Naive thymus-derived CD8-positive, alpha-beta T cell (primary cell): ENCODE measurements around the gene FARP1. TPM values are rescaled to one million over a fixed set of nuclear protein-coding genes. Genes with fewer than 3 reads are reported as not detected.

Source experiments
- ATAC-seq, 2 donors: fragments of 150-1000 bp; cut with Tn5 transposase in 1 of 2; sonication (Bioruptor Pico), chemical (Tn5 transposase) in 1 of 2; 1 replicate in 1 of 2; 2 replicates in 1 of 2; pipeline ENCODE4 v1.10.0; 2021; ENCODE audit warnings: mild to moderate bottlenecking in 2 of 2, moderate library complexity in 2 of 2
- POLR2A ChIA-PET: fragments of 350-600 bp; sonication (Branson Sonifier 250); formaldehyde crosslinking; loops from one replicate; lab custom pipeline; 2021; ENCODE audit warnings: antibody characterized with exemption; lab: Charles Lee
- DNase-seq, 10 donors: peaks; one replicate each; pipeline versions ENCODE4 v3.0.0 to v3.0.0-alpha.2; 2020 to 2022
- H3K27ac Mint-ChIP-seq, 10 donors: one replicate each; pipeline ENCODE4 v1.8.0; 2020 to 2022; ENCODE audit warnings: mild to moderate bottlenecking in 10 of 10, mixed read lengths in 10 of 10, moderate library complexity in 4 of 10, inconsistent platforms in 1 of 10
- H3K27me3 Mint-ChIP-seq, 5 donors: one replicate each; pipeline ENCODE4 v1.8.0; 2021 to 2022; ENCODE audit warnings: mixed read lengths in 5 of 5
- H3K36me3 Mint-ChIP-seq, 3 donors: one replicate each; pipeline ENCODE4 v1.8.0; 2020 to 2022; ENCODE audit warnings: mixed read lengths in 3 of 3, mild to moderate bottlenecking in 2 of 3, inconsistent platforms in 1 of 3
- H3K4me1 Mint-ChIP-seq, 4 donors: one replicate each; pipeline ENCODE4 v1.8.0; 2021 to 2022; ENCODE audit warnings: mixed read lengths in 4 of 4
- H3K4me3 Mint-ChIP-seq, 10 donors: one replicate each; pipeline ENCODE4 v1.8.0; 2020 to 2022; ENCODE audit warnings: mild to moderate bottlenecking in 10 of 10, mixed read lengths in 10 of 10, moderate library complexity in 6 of 10, inconsistent platforms in 1 of 10
- H3K9me3 Mint-ChIP-seq, 9 donors: one replicate each; pipeline ENCODE4 v1.8.0; 2020 to 2022; ENCODE audit warnings: mixed read lengths in 9 of 9, mild to moderate bottlenecking in 3 of 9, inconsistent platforms in 1 of 9, moderate library complexity in 1 of 9
- polyA plus RNA-seq, 3 donors: library from polyadenylated mRNA; unstranded; fragments of 300-500 nt; fragmentation: Illumina TruSeq; gene quantifications; one replicate each; pipeline ENCODE4 v1.2.3, GENCODE V29; 2021
- total RNA-seq, 8 experiments: library from RNA in 2 of 8; stranded (reverse) in 2 of 8; gene quantifications; one replicate each; pipeline ENCODE4 v1.2.3 and lab custom pipeline; 2021 to 2026

FARP1 gene
- total and polyA plus RNA-seq, 5 experiments from 2014 or later = 0.03 to 0.55 (median 0.22) TPM

DNA sequence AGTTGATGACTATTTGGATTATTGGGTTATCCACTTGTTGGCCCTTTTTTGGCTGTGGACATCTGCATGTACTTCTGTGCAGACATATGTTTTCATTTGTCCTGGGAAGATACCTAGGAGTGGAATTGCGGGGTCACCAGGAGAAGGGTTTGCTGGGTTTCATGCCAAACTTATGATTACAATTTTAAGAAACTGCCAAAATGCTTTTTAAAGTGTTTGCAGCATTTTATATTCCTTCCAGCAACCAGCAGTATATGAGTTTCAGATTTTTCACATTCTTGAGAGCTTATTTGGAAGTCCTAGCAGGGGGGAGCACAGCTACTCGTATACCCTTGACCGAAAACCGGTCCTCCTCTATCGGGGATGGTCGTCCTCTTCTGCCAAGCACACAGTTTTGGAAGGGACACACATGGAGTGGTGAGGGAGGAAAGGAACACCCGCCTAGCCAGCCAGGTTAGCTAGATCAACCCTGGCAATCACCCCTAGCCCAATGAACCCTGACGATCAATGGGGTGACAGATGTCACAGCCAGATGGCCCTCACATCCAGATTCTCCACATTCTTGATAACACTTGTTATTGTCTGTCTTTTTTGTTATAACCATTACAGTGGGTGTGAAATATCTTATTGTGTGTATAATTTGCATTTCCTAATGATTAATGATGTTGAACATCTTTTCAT is 60.9 kb downstream of the FARP1 start:
- Mint-ChIP-seq H3K27me3 (peaks cover 4 to 66% (median 14%) of the 10 kb centered on the region in 5 donors), H3K4me3 (no peak overlapping the region), H3K27ac (no peak overlapping the region), H3K36me3 (peaks cover 0 to 13% (median 2%) of the 10 kb centered on the region in 3 donors), H3K9me3 (peaks cover 8 to 32% (median 18%) of the 10 kb centered on the region in 9 donors), H3K4me1 (no peaks in the 10 kb centered on the region)
- DNase-seq (no peak), ATAC-seq (no peak)
- POLR2A ChIA-PET = no interaction called here

DNA sequence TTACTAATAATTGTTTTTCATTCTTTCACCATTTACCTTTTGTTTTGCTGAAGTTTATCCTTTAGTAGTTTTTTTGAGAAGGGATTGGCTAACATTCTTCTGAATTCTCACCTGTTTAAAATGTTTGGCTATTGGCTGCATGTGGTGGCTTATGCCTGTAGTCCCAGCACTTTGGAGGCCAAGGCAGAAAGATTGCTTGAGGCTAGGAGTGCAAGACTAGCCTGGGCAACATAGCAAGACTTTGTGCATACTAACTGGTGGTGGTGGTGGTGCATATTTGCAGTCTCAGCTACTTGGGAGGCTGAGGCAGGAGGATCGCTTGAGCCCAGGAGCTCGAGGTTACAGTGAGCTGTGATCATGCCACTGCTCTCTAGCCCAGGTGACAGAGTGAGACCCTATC is 61.7 kb downstream of the FARP1 start:
- H3K27ac Mint-ChIP-seq = no peak overlapping the region
- POLR2A ChIA-PET = no interaction called here
- H3K9me3 Mint-ChIP-seq = peaks cover 8 to 27% (median 18%) of the 10 kb centered on the region in 9 donors
- no peaks in the 10 kb centered on the region for H3K4me1 Mint-ChIP-seq
- H3K4me3 Mint-ChIP-seq = no peak overlapping the region
- peaks cover 4 to 59% (median 11%) of the 10 kb centered on the region in 5 donors for H3K27me3 Mint-ChIP-seq
- DNase-seq = no peak
- ATAC-seq = no peak
- peaks cover 0 to 13% (median 2%) of the 10 kb centered on the region in 3 donors for H3K36me3 Mint-ChIP-seq

GRCh38 chr13:98206946-98207345 is 64.1 kb downstream of the FARP1 start:
- POLR2A ChIA-PET = no interaction called here
- peaks cover 0 to 13% (median 2%) of the 10 kb centered on the region in 3 donors for H3K36me3 Mint-ChIP-seq

GRCh38 chr13:98207416-98207815 is 64.5 kb downstream of the FARP1 start:
- peaks cover 0 to 13% (median 2%) of the 10 kb centered on the region in 3 donors for H3K36me3 Mint-ChIP-seq

More at GRCh38 chr13:98206946-98207345, 64.1 kb downstream of the FARP1 start:
- DNase-seq (no peak), ATAC-seq (no peak)
- Mint-ChIP-seq H3K4me3 (no peak overlapping the region), H3K9me3 (peaks cover 8 to 37% (median 18%) of the 10 kb centered on the region in 9 donors), H3K27me3 (peaks cover 7 to 41% (median 10%) of the 10 kb centered on the region in 5 donors), H3K27ac (no peak overlapping the region), H3K4me1 (no peaks in the 10 kb centered on the region)

GRCh38 chr13:98208606-98209005 is 65.7 kb downstream of the FARP1 start:
- ATAC-seq (no peak), DNase-seq (no peak)
- peaks cover 8 to 37% (median 18%) of the 10 kb centered on the region in 9 donors for H3K9me3 Mint-ChIP-seq
- peaks cover 0 to 13% (median 2%) of the 10 kb centered on the region in 3 donors for H3K36me3 Mint-ChIP-seq
- H3K4me3 Mint-ChIP-seq = no peak overlapping the region
- H3K4me1 Mint-ChIP-seq = no peaks in the 10 kb centered on the region
- POLR2A ChIA-PET = no interaction called here
- H3K27ac Mint-ChIP-seq = no peak overlapping the region
- H3K27me3 Mint-ChIP-seq = peaks cover 7 to 34% (median 8%) of the 10 kb centered on the region in 5 donors

More at GRCh38 chr13:98207416-98207815, 64.5 kb downstream of the FARP1 start:
- Mint-ChIP-seq H3K9me3 (peaks cover 8 to 37% (median 18%) of the 10 kb centered on the region in 9 donors), H3K27me3 (peaks cover 7 to 37% (median 8%) of the 10 kb centered on the region in 5 donors), H3K27ac (no peak overlapping the region), H3K4me3 (no peak overlapping the region), H3K4me1 (no peaks in the 10 kb centered on the region)
- no peak for DNase-seq
- no peak for ATAC-seq
- POLR2A ChIA-PET = no interaction called here

DNA sequence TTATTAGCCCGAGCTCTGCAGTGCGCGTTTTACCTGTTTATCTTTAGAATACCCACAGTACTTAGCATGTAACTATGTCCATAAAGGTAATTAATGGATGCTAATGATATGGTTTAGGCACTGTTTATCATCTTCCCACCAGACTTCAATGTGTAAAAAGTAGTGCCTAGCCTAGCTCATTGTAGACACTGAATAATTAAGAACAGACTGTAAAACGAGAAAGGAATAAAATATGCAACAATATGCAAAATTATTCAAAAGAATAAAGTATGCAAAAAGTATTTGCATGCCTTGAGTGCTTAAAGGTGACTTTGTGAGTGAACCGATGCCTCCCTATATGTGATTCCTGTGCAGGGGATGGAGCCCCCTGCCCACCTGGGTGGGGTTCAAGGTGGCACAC is 69.9 kb downstream of the FARP1 start:
- DNase-seq (no peak), ATAC-seq (no peak)
- POLR2A ChIA-PET = no interaction called here
- Mint-ChIP-seq H3K27ac (no peak overlapping the region), H3K9me3 (peaks cover 0 to 18% (median 5%) of the 10 kb centered on the region in 9 donors), H3K4me1 (no peaks in the 10 kb centered on the region), H3K27me3 (peaks cover 5 to 19% (median 11%) of the 10 kb centered on the region in 5 donors), H3K36me3 (peaks cover 0 to 2% (median 0%) of the 10 kb centered on the region in 3 donors), H3K4me3 (no peak overlapping the region)

DNA sequence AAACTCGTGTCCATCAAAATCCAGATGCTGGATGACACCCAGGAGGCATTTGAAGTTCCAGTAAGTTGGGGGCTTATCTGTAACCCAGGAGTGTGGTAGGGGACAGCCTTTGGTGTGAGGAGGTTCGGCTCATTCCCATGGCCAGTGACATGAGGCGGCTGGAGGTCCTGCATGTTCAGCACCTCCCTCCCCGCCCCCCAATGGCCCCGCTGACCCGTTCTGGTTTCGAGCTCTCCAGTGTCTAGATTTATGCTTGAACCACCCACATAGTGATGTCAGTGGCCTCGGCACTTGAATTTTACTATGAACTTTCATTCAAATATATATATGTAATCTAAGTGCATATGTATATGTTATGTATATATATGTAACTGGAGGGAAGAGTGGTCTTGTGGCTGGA is 70.5 kb downstream of the FARP1 start:
- no peak overlapping the region for H3K4me3 Mint-ChIP-seq
- no peak overlapping the region for H3K27ac Mint-ChIP-seq
- H3K4me1 Mint-ChIP-seq = no peaks in the 10 kb centered on the region
- H3K36me3 Mint-ChIP-seq = peaks cover 0 to 2% (median 0%) of the 10 kb centered on the region in 3 donors
- peaks cover 4 to 16% (median 5%) of the 10 kb centered on the region in 5 donors for H3K27me3 Mint-ChIP-seq
- ATAC-seq (no peak), DNase-seq (no peak)
- H3K9me3 Mint-ChIP-seq = peaks cover 0 to 16% (median 5%) of the 10 kb centered on the region in 9 donors
- POLR2A ChIA-PET = no interaction called here

GRCh38 chr13:98214008-98214643 is 71.2 kb downstream of the FARP1 start:
- Mint-ChIP-seq H3K4me1 (no peaks in the 10 kb centered on the region), H3K4me3 (no peak overlapping the region), H3K9me3 (peaks cover 0 to 10% (median 3%) of the 10 kb centered on the region in 9 donors), H3K27ac (no peak overlapping the region), H3K27me3 (peaks cover 0 to 12% (median 5%) of the 10 kb centered on the region in 5 donors), H3K36me3 (no peaks in the 10 kb centered on the region)
- POLR2A ChIA-PET = no interaction called here
- DNase-seq (no peak), ATAC-seq (no peak)

GRCh38 chr13:98214707-98215106 is 71.8 kb downstream of the FARP1 start:
- POLR2A ChIA-PET = no interaction called here
- no peak overlapping the region for H3K4me3 Mint-ChIP-seq
- no peak overlapping the region for H3K27ac Mint-ChIP-seq

GRCh38 chr13:98215508-98215907 is 72.6 kb downstream of the FARP1 start:
- ATAC-seq = no peak
- Mint-ChIP-seq H3K36me3 (no peaks in the 10 kb centered on the region), H3K4me1 (no peaks in the 10 kb centered on the region), H3K4me3 (no peak overlapping the region), H3K27me3 (peaks cover 0 to 12% (median 5%) of the 10 kb centered on the region in 5 donors), H3K27ac (no peak overlapping the region), H3K9me3 (peaks cover 0 to 10% (median 3%) of the 10 kb centered on the region in 9 donors)
- POLR2A ChIA-PET = no interaction called here
- no peak for DNase-seq

More at GRCh38 chr13:98214707-98215106, 71.8 kb downstream of the FARP1 start:
- H3K9me3 Mint-ChIP-seq = peaks cover 0 to 10% (median 3%) of the 10 kb centered on the region in 9 donors
- no peaks in the 10 kb centered on the region for H3K4me1 Mint-ChIP-seq
- no peaks in the 10 kb centered on the region for H3K36me3 Mint-ChIP-seq
- ATAC-seq (no peak), DNase-seq (no peak)
- peaks cover 0 to 12% (median 5%) of the 10 kb centered on the region in 5 donors for H3K27me3 Mint-ChIP-seq

DNA sequence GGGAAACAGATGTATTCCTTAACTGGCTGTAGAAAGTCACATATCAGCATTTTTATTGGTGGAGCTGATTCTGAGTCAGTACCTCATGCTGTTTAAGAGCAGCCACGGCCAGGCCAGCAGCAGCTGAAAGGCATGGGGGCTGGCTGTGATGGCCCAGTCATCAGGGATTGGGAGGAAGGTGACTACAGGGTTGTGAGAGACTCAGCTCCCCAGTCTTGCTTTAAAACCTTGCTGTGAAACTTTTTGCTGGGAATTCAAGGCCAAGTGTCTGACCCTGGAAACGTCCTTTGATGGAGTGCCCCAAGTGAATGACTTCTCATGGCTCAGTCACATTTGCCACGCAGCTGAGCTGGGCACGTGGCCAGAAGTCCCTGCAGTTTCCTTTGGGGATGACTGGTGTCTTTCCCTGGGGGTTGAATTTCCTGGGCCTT is 73.3 kb downstream of the FARP1 start:
- no peak overlapping the region for H3K4me3 Mint-ChIP-seq
- POLR2A ChIA-PET = no interaction called here
- ATAC-seq (no peak), DNase-seq (no peak)
- H3K27ac Mint-ChIP-seq = no peak overlapping the region
- peaks cover 0 to 8% (median 0%) of the 10 kb centered on the region in 9 donors for H3K9me3 Mint-ChIP-seq
- no peaks in the 10 kb centered on the region for H3K36me3 Mint-ChIP-seq
- no peaks in the 10 kb centered on the region for H3K4me1 Mint-ChIP-seq
- H3K27me3 Mint-ChIP-seq = peaks cover 0 to 12% (median 3%) of the 10 kb centered on the region in 5 donors

DNA sequence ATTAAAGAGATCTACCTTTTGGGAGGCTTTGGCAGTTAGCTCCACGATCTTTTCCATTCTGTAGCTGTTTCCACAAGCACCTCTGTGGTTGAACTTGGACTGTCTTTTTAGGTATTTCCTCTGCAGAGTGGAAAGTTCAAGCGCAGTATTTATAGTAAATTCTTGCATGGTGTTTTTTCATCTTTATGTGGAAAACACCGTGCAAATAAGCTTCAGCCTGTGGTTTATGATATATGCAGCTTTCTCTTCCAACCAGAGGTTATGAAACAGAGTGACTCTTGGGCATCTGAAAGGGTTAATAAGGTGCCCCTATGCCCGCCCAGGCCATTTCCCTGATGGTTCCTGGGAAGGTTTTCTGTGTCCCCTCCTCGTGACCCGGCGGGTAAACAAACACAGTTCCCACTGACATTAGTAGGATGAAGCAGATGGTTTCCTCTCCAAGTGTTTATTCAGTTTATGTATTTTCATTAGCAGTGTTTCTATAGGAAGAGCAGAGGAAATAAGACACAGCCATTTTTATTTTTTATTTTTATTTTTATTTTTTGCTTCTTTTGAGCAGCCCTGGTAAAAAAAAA is 73.9 kb downstream of the FARP1 start:
- ATAC-seq (no peak), DNase-seq (no peak)
- Mint-ChIP-seq H3K4me3 (no peak overlapping the region), H3K36me3 (no peaks in the 10 kb centered on the region), H3K9me3 (peaks cover 0 to 1% (median 0%) of the 10 kb centered on the region in 9 donors), H3K27me3 (peaks cover 0 to 9% (median 2%) of the 10 kb centered on the region in 5 donors), H3K27ac (no peak overlapping the region), H3K4me1 (no peaks in the 10 kb centered on the region)
- POLR2A ChIA-PET = no interaction called here

DNA sequence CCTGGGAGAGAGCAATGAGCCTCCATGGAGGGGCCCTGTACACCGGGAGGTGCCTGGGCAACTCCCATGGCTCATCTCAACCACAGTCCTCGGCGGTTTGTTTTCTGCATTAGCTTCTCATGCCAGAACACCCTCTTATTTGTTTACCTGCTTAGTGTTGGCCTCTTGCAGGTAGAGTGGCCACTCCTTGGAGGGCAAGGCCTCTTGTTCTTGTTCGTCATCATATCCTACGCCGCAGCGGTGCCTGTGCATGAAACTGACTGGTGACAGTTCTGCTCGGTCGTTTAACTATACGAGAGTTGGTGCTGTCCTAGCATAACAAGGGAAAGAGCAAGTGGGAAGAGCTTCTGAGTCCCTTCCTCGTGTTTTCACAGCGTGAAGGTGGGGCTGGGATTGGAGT is 74.7 kb downstream of the FARP1 start:
- Mint-ChIP-seq H3K36me3 (no peaks in the 10 kb centered on the region), H3K4me1 (no peaks in the 10 kb centered on the region)

More for the DNA sequence above, 74.7 kb downstream of the FARP1 start:
- no peak for ATAC-seq
- H3K4me3 Mint-ChIP-seq = no peak overlapping the region
- H3K9me3 Mint-ChIP-seq = no peaks in the 10 kb centered on the region
- H3K27ac Mint-ChIP-seq = no peak overlapping the region
- peaks cover 0 to 9% (median 2%) of the 10 kb centered on the region in 5 donors for H3K27me3 Mint-ChIP-seq
- DNase-seq = no peak
- POLR2A ChIA-PET = no interaction called here
